ENCODE measurements around the gene DNMT3L.
"Not testable (repeated sequence)": the region's sequence is repeated elsewhere in the genome, so short reads cannot be mapped to it uniquely, and the experiment has no call there.

DNMT3L gene

DNA sequence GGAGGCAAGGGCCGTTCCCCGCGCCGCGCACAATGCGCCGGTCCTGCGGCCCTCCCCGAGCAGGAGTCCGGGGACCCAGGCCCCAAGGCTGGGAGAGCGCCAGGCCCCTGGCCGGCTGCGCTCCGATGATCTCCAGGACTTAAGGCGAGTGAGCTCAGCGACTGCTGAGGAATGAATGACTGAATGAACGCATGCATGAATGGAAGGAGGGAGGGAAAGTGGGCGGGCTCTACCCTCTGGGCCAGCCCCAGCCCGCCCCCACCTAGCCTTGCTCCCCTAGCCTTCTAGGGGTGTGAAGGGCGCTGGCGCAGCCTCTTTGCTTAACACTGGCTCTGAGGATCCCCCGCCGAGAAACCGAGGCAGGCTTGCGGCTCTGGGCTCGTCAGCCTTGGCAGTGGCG, 20.4 kb downstream of the DNMT3L start:
- not testable (repeated sequence) for DNase-seq

DNA sequence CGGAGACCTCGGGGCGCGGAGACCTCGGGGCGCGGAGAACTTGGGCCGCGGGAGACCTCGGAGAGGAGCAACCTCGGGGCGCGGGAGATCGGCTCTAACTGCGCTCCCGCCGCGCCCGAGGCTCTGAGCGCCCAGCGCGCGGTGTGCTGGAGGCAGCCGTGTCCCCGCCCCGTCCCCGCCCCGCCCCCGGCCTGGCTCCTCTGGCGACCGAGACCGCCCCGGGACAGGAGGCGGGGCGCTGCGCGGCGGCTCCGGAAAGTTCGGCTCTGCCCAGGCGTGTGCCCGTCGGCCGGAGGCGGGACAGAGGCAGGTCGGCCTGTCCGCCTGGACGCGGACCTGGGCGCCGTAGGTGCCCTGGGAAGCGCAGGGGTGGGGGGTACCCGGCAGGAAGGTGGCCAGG, 20.9 kb downstream of the DNMT3L start, which contains the start of gene ICOSLG:
ICOSLG (minus strand) TSS at position 102 of the 400 bp plus-strand sequence. CDS start 126 bp downstream, outside the sequence.
- not testable (repeated sequence) for DNase-seq

DNA sequence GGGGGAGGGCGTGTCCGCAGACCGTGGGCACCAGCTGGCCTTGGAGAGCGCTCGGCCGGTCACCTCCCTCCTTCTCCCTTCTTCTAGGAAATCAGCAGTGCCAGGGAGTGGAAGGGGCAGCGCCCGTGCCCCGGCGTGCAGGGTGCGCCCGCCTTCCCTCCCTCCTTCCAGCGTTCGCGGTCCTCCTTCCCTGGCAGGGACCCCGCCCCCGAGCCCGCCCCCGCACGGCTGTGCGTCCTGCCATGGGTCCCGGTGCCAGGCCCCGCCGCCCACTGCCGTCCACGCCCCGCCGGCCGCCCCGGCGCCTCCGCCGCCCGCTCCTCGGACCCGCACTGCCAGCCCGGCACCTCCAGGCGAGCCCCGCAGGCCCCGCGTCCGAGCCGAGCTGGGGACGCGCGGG, 21.3 kb downstream of the DNMT3L start:
- DNase-seq, result not testable (repeated sequence)

DNA sequence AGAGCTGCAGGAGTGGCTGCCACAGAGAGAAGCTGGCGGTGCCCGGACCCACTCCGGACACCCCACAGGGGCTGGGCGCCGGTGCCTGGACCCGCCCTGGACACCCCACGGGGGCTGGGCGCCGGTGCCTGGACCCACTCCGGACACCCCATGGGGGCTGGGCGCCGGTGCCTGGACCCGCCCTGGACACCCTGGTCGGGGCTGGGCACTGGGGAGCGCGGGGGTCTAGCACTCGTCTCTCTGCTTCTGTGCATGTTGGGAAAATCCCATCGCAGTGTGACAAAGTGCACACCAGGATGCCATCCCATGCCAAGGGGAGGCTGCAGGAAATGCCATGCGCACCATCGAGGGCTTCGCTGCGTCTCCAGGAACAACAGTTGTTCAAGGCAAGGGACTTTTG, 32.1 kb downstream of the DNMT3L start:
- DNase-seq, result not testable (repeated sequence)

DNA sequence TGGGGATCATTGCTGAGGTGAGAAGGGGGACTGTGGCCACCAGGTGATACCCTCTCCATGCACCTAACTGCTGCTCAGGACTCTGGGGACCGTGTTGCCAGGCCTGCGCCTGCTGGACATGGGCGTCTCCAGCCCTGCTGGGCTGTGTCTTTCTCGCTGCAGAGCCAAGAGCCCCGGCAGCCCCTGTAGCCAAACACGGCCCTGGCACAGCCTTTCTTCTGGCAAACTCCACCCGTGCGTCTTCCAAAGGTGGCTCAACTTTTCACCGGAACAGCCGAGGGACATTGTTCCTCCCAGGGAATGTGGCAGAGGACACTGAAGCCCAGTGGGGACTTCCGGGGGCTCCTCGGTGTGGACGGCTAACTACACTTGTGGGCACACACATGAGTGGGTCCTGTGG, 33.6 kb downstream of the DNMT3L start:
- not testable (repeated sequence) for DNase-seq

DNA sequence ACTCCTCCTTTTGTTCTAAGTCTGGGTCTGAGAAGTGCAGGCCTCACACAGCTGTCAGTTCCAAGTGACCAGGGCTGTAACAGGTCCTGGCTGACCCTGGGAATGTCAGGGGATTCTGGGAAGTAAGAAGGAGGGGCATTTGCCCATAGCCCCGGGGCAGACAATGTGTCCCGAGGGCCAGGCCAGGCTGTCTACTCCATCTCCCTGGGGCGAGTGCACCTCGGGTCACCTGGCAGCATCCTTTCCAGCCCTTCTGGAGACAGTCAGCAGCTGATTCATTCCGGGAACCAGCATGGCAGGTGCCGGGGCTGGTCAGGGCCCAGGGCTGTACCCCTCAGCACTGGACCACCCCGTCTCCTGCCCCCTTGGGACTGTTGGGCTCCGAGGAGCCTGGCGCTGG, 34.1 kb downstream of the DNMT3L start:
- DNase-seq, result not testable (repeated sequence)

DNA sequence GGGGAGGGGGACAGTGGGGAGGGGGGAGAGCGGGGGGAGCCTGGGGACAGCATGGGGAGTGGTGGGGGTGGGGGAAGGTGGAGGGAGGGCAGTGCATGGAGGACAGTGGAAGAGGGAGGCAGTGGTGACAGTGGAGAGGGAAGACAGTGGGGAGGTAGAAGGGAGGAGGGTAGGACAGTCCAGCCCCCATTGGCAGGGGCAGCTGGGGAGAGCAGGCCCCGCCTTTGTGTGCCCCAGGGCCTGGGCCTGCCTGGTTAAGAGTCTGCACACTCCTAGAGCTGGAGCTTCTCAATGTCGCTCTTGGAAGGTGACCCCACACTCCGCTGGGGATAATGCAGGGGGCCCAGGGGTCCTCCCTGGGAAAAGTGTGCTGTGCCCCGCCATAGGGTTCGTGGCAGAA, 36.1 kb downstream of the DNMT3L start:
- DNase-seq, result not testable (repeated sequence)

DNA sequence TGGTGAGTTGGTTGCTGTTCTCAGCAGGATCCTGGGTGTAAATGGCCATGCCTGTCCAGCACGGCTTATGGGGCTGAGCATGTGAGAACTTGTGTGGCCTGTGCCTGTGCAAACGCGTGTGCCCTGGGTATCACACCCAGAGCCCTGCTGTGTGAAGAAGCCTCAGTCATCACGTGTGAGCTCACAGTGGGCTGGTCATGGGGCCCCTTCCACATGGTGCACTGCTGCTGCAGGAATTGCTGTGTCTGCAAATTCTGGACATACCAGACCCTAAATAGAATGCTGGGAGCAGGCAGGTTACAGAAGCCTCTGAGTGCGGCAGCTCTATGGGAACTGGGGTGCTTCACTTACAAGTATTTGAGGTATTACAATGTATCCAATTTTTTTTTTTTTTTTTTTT, 38.4 kb downstream of the DNMT3L start:
- DNase-seq, result not testable (repeated sequence)

DNA sequence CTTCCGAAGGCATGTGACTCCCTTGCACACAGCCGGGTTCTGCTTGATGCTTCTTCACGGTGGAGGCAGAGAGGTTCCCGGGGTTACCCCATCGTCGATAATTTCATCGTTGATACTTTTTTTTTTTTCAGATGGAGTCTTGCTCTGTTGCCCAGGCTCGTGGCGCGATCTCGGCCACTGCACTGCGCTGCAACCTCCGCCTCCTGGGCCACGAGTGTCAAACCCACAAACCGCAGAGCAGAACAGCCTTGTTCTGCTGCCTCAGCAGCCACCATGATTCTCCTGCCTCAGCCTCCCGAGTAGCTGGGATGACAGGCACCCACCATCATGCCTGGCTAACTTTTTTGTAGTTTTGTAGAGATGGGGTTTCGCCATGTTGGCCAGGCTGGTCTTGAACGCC, 41.0 kb downstream of the DNMT3L start:
- not testable (repeated sequence) for DNase-seq

DNA sequence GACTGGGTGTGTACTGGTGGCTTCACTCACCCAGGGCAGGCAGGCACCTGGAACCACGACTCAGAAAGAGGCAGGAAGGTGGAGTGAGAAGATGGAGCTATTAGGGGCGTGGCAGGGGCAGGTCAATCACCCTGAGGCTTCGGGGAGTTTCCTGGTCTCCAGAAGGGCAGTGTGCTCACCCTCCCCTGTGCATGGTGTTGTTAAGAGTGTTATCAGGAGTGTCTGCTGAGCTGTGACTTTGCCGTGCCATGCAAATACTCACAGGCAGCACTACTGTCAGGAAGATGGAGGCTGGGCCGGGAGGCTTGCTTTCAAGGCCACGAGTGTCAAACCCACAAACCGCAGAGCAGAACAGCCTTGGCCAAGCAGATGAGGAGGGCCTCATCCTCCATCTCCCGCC, 43.2 kb downstream of the DNMT3L start:
- DNase-seq, result not testable (repeated sequence)

DNA sequence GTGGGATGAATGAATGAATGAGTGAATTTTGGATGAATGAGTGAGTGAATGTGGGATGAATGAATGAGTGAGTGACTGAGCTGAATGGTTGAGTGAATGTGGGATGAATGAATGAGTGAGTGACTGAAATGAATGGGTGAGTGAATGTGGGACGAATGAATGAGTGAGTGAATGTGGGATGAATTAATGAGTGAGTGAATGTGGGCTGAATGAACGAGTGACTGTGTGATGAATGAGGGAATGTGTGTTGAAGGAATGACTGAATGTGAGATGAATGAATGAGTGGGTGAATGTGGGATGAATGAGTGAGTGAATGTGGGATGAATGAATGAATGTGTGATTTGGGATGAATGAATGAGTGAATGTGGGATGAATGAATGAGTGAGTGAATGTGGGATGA, 49.7 kb downstream of the DNMT3L start:
- not testable (repeated sequence) for DNase-seq

DNA sequence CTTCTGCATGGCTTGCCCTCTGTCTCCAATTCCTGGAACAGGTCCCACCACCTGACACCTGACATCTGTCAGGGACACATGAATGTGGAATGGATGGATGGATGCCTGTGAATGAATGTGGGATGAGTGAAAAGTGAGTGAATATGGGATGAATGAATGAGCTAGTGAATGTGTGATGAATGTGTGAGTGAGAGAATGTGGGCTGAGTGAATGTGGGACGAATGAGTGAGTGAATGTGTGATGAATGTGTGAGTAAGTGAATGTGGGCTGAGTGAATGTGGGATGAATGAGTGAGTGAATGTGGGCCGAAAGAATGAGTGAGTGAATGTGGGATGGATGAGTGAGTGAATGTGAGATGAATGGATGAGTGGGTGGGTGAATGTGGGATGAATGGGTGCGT, 50.1 kb downstream of the DNMT3L start:
- DNase-seq, result not testable (repeated sequence)

DNA sequence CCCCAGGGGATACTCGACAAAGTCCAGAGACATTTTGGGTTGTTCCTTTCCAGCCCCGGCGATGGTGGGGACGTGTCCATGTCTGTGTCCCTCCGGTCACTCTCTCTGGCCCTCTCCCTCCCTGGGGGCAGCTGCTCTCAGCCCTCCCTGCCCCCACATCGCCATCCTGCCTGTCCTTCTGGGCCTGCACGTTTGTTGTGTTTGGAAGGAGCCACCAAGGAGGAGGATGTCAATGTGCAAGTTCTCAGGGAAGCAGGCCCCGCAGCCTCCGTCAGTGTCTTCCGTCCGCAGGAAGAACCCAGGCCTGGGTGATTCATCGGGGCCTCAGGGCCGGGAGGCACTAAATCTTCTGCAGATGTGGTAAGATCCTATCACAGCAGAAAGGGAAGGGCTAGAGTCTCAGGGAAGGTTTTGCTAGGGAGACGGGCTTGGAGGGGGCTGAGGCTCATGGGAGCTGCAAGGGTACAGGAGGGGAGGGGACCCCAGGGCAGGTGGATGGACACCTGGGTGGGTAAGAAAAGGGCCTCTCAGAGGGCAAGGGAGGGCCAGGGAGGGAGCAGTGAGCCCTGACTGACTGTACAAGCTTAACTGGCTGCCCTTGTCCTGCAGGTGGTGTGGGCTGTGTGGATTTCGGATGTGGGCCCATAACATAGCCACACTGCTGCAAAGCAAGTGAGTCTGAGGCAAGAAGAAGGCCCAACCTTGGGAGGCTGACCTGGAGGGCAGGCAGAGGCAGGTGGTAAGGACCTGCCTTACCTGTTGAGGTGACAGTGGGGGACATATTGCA, 53.6 kb downstream of the DNMT3L start:
- not testable (repeated sequence) for DNase-seq

DNA sequence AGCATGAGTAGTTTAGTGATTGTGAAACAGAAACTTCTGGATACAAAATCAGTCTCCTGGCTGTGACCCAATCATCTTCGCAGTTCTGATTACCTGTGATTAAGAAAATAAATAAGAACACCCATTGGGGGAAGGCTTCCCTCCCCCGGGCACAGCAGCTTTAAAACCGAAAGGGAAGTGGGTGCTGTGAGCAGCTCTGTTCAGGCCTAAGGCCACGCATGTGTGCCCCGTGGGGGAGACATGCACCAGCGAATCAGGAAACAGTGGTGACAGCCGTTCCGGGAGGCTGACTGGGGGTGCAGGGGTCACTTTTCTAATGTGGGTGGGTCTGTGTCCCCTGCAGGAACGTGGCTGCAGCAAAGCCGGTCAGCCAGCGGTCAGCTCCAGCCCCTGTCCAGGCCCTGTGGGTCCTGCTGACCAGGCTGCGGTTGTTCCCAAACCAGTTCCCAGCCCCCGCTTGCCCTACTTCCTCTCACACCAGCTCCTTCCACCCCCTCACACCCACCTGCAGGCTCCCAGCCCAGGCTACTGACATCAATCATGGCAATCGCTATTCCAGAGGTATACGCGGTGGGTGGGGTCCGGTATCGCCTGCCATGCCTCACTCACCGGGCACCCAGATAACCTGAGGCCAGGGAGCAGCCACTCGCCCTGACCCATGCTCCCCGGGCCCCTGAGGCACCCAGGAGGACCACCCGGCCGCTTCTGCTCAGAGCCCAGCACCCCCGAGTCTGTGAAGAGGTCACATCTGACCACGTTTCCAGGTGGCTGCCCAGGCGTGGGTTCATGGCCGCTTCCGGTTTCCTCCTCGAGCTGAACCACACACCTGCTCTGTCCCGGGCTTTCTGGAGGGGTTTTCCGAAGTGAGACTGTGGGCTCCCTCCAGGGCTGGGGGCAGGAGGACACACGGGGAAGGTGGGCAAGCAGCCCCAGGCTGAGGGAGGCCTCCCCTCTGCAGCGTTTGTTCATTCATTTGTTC, 54.7 kb downstream of the DNMT3L start:
- not testable (repeated sequence) for DNase-seq

DNA sequence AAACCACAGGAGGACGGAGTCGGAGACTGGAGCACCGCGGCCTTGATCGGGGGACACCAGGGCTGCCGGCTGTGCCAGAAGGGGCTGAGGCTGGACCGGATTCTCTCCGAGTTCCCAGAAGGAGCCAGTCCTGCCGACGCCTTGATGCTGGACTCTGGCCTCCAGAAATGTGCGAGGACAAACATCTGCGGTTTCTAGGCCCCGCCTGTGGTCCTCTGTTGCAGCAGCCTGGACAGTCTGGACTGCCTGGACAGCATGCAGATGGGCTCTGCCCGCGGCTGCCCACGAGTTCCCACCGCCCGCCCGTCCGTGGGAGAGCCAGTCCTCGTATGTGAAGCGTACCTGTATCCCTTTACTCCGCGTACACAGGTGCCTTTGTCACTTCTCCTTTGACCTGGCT, 55.5 kb downstream of the DNMT3L start:
- DNase-seq, result not testable (repeated sequence)

DNA sequence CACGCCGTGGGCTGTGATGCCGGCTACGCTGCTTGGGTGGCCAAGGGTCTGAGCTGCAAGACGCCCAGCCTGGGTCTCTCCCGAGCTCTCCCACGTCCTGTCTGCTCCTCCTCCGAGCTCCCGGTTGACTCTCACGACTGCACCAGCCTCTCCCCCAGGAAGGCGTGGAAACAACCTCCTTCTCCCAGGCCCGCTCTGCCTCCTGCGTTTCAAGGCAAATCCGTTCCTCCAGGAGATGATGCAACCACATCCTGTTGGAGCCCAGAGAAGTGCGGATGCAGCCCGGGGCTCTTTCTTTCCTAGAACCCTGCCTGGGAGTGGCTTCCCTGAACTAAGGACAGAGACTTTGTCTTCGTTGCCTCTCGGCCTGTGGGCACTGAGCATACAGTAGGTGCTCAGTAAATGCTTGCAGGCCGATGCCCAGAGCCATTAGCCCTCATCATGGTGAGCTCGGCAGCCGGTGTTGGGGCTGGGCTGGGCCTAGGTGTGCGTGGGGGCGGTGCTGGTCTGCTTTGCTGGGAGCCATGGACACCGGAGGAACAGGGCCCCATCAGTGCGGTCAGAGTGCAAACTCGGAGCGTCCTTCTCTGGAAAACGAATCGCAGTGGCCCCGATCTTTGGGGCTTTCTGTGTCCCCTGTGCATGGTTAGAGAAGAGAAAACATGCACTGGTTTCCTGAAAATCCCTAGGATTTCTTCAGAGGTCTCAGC, 59.0 kb downstream of the DNMT3L start:
- not testable (repeated sequence) for DNase-seq

DNA sequence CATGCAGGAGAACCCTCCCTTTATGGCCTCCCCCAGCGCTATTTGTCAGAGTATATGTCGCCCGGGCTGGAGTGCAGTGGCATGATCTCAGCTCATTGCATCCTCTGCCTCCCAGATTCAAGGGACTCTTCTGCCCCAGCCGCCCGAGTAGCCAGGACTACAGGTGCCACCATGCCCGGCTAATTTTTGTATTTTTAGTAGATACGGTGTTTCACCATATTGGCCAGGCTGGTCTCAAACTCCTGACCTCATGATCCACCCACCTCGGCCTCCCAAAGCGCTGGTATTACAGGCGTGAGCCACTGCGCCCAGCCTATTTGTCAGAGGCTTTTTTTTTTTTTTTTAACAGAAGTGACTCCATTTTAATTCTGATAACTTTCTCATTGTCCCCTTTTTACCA, 61.7 kb downstream of the DNMT3L start:
- DNase-seq, result not testable (repeated sequence)

DNA sequence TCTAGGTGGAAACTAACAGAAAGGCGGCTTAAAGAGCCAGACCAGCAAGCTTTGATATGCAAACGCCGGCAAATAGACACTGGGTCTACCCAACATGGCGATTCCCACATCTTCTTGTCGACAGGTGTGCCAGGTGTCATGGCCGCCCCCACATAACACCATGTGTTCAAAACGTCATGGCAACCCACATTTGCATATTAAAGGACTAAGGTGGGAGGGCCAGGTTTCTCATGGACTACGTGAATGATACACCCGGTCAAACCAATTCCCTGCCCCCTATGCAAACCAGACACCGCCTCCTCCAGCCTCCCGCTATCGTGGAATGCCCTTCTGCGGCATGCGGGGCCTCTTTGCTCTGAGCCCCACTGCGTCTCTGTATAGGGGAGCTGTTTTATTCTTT, 62.2 kb downstream of the DNMT3L start:
- no peak for DNase-seq

DNA sequence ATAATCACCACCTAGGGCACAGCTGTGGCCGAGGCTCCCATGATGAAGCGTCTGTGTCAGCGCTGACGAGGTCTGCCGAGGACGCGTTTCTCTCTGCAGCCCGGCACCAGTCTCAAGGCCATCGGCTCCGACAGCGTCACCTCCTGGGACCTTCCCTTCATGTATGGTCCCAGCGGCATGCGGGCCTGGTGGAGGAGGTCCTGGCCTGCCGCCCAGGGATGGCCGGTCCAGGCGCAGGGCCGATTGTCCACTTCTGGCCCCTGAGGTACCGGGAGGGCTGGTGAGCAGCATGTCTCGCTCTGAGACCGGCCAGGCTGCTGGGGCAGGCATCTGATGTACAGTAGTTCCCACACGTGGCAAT, 64.6 kb downstream of the DNMT3L start:
- DNase-seq, result not testable (repeated sequence)

All from DMS79 (cell line).